D721Med (cell line): ENCODE measurements around the gene TTF2.

Experiments used
- DNase-seq: peaks from one replicate; pipeline ENCODE4 v3.0.0; 2011; ENCODE audit warnings: low spot score; ENCODE audit not compliant: insufficient read length
- FAIRE-seq: peaks from 2 replicates; lab custom pipeline; 2011; peaks lifted over from hg19 to GRCh38; lab: Jason Lieb, UNC
- TF ChIP-seq, protein P1 (sequence below): IDR thresholded peaks from 2 replicates; pipeline ENCODE4 v1.5.1; 2012; ENCODE audit warnings: mild to moderate bottlenecking, control low read depth; ENCODE audit not compliant: insufficient read depth; ENCODE audit errors: missing control alignments

Gene TTF2

DNA sequence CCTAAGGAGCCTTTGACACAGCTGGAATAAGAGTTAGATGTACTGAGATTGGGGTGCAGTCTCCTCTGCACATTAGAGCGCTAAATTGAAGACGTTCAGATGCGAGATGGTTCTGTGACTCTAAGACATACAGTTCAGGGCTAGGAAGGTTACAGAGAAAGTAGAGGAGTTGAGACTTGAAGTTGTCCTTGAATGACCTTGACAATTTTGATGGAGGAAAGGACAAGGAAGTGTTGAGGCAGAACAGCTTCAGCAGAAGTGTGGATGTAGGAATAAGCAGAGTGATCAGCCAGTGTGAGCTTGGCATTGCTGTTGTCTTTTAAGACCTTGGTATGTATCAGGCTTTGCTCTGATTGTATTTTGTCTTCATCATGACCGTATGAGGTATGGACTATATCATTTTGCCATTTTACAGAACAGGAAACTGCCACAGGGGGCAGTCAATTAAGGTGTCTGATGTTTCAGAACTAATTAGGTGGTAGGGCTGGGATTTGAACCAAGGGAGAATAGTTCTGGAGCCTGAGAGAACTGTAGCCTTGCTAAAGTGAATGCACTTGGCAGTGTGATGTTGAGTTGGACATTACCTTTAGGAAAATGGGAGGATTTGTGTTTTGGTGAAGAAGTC is 9.2 kb downstream of the TTF2 start:
- TF ChIP-seq, protein P1, sequence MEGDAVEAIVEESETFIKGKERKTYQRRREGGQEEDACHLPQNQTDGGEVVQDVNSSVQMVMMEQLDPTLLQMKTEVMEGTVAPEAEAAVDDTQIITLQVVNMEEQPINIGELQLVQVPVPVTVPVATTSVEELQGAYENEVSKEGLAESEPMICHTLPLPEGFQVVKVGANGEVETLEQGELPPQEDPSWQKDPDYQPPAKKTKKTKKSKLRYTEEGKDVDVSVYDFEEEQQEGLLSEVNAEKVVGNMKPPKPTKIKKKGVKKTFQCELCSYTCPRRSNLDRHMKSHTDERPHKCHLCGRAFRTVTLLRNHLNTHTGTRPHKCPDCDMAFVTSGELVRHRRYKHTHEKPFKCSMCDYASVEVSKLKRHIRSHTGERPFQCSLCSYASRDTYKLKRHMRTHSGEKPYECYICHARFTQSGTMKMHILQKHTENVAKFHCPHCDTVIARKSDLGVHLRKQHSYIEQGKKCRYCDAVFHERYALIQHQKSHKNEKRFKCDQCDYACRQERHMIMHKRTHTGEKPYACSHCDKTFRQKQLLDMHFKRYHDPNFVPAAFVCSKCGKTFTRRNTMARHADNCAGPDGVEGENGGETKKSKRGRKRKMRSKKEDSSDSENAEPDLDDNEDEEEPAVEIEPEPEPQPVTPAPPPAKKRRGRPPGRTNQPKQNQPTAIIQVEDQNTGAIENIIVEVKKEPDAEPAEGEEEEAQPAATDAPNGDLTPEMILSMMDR: no peak
- no peak for FAIRE-seq

DNA sequence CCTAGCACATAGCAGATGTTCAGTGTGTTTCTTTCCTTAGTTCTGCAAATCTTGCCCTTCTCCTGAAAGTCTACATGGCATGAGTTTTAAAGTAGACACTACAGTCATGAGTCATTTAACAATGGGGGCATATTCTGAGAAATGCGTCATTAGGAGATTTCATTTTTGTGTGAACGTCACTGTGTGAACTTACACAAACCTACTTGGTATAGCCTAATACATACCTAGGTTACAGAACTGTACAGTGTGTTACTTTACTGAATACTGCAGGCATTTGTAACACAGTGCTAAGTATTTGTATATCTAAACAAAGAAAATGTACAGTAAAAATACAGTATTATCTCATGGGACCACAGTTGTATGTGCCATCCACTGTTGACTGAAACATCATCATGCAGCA is 10.0 kb downstream of the TTF2 start:
- TF ChIP-seq, protein P1: no peak
- FAIRE-seq: no peak
- DNase-seq: no peak

More for the DNA sequence above, 9.2 kb downstream of the TTF2 start:
- no peak for DNase-seq

DNA sequence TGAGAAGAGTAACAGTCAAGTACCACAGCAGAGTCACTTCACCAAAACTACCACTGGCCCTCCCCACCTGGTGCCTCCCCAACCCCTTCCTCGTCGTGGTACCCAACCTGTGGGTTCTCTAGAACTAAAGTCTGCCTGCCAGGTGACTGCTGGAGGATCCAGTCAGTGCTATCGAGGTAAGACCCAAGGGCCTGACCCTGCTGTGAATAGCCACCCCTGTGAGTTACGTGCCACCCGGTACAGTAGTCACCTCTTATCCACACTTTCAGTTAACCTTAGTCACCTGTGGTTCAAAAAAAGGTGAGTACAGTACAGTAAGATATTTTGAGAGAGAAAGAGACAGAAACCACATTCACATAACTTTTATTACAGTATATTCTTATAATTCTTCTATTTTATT is 16.5 kb downstream of the TTF2 start:
- TF ChIP-seq, protein P1: no peak
- FAIRE-seq (no peak), DNase-seq (no peak)

DNA sequence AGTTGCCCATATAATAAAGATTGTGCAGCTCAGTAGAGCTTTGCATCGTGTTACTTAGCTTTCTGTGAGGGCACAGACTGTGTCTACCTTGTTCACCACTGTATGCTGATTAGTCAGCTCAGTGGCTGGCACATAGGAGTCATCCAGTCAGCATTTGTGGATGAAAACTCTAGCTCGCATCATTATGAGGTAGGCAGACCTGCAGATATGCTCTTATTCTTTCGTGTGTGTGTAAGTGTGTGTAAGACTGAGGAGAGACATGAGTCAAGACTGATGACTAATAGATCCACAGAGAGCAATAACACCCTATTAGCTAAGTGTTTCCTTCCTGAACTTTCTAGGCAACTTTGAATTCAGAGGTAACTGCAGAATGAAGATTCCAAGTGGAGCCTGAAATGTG is 17.1 kb downstream of the TTF2 start:
- FAIRE-seq (no peak), DNase-seq (no peak)
- TF ChIP-seq, protein P1: no peak

DNA sequence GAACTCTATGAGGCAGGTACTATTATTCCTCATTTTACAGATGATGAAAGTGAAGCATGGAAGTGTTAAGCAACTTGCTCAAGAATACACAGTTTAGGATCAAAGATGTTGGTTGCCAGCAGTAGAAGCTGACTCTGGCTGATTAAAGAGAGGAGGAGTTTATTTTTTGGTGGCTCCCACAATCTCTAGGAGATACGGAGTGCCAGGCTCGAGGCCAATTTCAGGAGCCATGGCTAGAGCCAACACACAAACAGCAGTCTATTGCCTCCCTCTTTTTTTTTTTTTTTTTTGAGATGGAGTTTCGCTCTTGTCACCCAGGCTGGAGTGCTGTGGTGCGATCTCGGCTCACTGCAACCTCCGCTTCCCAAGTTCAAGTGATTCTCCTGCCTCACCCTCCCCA is 19.6 kb downstream of the TTF2 start:
- DNase-seq: no peak
- FAIRE-seq: no peak
- TF ChIP-seq, protein P1: no peak

DNA sequence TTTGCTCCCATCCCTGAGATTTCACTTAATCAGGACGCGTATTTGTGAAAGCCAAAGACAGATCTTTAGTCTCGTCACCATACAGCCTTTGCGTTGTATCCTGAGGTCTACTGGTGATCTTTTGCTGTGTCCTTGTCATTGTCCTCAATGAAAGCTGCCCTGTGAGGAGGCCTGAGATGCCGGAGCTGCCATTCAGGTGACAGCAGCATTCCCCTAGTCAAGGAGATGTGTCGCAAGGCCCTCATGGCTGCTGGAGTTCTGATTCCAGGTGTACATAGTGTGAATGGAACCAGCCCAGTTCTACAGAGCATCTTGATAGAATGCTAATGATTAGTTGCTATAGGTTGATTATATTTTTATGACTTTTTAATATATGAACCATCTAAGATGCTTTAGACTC is 24.1 kb downstream of the TTF2 start:
- TF ChIP-seq, protein P1: no peak
- DNase-seq: no peak
- FAIRE-seq: no peak

DNA sequence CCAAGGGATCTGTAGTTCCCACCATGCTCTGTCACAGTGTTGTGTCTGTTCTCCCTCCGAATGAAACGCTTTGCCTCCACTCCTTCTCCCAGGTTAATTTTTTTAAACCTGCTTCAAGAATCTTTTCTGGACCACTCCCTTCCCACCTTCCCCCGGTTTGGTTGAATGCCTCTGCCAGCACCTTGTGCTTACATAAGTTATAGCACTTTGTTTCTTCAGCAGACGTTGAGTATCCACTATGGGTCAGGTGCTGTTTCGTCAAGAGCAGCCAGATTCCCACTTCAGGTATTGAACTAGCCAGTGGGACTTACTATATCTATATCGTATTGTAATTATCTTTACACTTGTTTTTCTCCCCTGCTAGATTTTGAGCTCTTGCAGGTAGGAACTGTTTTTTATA is 27.6 kb downstream of the TTF2 start:
- no peak for FAIRE-seq
- TF ChIP-seq, protein P1: no peak
- no peak for DNase-seq
